Hepatocyte (in vitro differentiated cells): ENCODE results near the gene JDP2. TPM values are rescaled to one million over a fixed set of nuclear protein-coding genes. Genes with fewer than 3 reads are reported as not detected.

ENCODE experiments used
- DNase-seq: peaks from one replicate; pipeline ENCODE4 v3.0.0-alpha.2; 2016; ENCODE audit warnings: low spot score
- H2AFZ ChIP-seq: fragments of 200-600 bp; sonication (generic); 2 replicates; pipeline ENCODE4 v1.6.0; 2016; ENCODE audit warnings: antibody characterized with exemption, mild to moderate bottlenecking
- H3K27ac ChIP-seq: fragments of 200-600 bp; sonication (generic); 2 replicates; pipeline ENCODE4 v1.5.1; 2016; ENCODE audit warnings: mild to moderate bottlenecking
- H3K27me3 ChIP-seq: fragments of 200-600 bp; sonication (generic); 2 replicates; pipeline ENCODE4 v1.6.1; 2016
- H3K36me3 ChIP-seq: fragments of 200-600 bp; sonication (generic); replicated peaks from 2 replicates; pipeline ENCODE4 v1.5.1; 2016; ENCODE audit warnings: low read depth; ENCODE audit not compliant: insufficient read depth
- H3K4me1 ChIP-seq: fragments of 200-600 bp; sonication (generic); 2 replicates; pipeline ENCODE4 v1.5.1; 2016; ENCODE audit warnings: mild to moderate bottlenecking, moderate library complexity; ENCODE audit not compliant: insufficient read depth
- H3K4me2 ChIP-seq: fragments of 200-600 bp; sonication (generic); 2 replicates; pipeline ENCODE4 v1.6.0; 2016
- H3K4me3 ChIP-seq: fragments of 200-600 bp; sonication (generic); 2 replicates; pipeline ENCODE4 v1.5.1; 2016; ENCODE audit warnings: mild to moderate bottlenecking
- H3K79me2 ChIP-seq: fragments of 200-600 bp; sonication (generic); 2 replicates; pipeline ENCODE4 v1.6.0; 2017; ENCODE audit warnings: mild to moderate bottlenecking
- H3K9me2 ChIP-seq: fragments of 200-600 bp; sonication (generic); replicated peaks from 2 replicates; pipeline ENCODE4 v1.6.0; 2017; ENCODE audit warnings: mild to moderate bottlenecking; ENCODE audit not compliant: insufficient read depth
- H3K9me3 ChIP-seq: fragments of 200-600 bp; sonication (generic); 2 replicates; pipeline ENCODE4 v1.5.1; 2016; ENCODE audit warnings: low read depth, mild to moderate bottlenecking
- H4K20me1 ChIP-seq: fragments of 200-600 bp; sonication (generic); 2 replicates; pipeline ENCODE4 v1.6.0; 2016; ENCODE audit warnings: mild to moderate bottlenecking; ENCODE audit not compliant: insufficient read depth, poor library complexity, severe bottlenecking
- EZH2 ChIP-seq: fragments of 200-600 bp; sonication (generic); IDR thresholded peaks from 2 replicates; pipeline ENCODE4 v1.6.1; 2016; ENCODE audit warnings: antibody characterized with exemption, mild to moderate bottlenecking, borderline replicate concordance
- EZH2phosphoT487 ChIP-seq: fragments of 200-600 bp; sonication (generic); IDR thresholded peaks from one replicate; pipeline ENCODE4 v1.6.1; 2018; ENCODE audit warnings: antibody characterized with exemption, mild to moderate bottlenecking, low read depth, moderate library complexity; ENCODE audit not compliant: unreplicated experiment, severe bottlenecking
- WGBS: methylation state at CpG from one replicate; pipeline ENCODE4 v1.1.6; 2016; ENCODE audit warnings: low lambda C conversion rate; ENCODE audit errors: missing lambda C conversion rate; 5-methylcytosine and 5-hydroxymethylcytosine counted together
- polyA plus RNA-seq: library from polyadenylated mRNA; unstranded; fragments of >200 nt; fragmentation: Nextera tagmentation; extraction: Ambion mirVana; gene quantifications from 2 replicates; pipeline ENCODE4 v1.2.1, GENCODE V29; 2016
- total RNA-seq: library from RNA; depleted of rRNA; stranded (reverse); fragments of >200 nt; gene quantifications from 2 replicates; pipeline ENCODE4 v1.2.3, GENCODE V29; 2014
- TF ChIP-seq, protein P1 (sequence below): fragments of 200-600 bp; sonication (generic); IDR thresholded peaks from 2 replicates; pipeline ENCODE4 v1.5.1; 2016; ENCODE audit warnings: antibody characterized with exemption, mild to moderate bottlenecking; ENCODE audit not compliant: poor library complexity

Gene JDP2
- total and polyA plus RNA-seq, 2 experiments from 2014 or later = 68.9 to 85.4 TPM

DNA sequence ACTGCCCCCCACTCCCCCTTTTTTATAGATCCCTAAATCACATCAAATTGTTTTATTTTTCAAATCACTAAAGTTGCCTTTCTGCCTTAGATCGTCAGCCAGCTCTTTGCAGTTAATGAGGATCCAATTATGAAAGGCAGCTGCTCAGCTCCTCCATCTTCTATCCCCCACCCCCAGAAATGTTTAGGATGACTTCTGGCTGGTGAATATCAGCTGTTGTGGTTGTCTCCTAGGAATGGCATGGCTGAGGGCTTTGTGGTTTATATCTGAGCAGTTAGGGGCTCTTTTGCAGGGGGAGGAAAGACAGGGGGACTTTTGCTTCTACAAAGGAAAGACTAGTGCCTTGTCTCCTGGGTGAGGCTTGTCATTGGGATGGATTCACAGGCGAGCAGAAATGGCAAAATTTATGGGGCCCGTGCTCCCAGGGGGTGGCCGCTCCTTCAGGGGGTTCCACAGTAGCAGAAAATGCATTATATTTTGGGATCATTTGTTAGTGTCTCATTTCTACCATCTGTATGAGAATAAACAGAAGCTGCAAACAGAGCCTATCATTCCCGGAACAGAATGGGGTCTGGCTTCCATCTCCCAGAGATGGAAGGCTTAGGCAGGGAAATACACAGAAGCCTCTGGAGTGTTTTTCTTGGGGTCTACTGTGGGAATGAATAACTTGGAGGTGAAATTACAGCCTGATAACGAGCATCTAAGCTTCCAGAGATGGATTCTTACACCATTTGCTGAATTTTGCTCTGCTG lies 6.5 kb downstream of the JDP2 start:
- Histone ChIP-seq H3K36me3 (no peaks in the 10 kb centered on the region), H3K4me3 (no peak overlapping the region), H3K27ac (peak overlapping the region; percentile 64), H3K4me1 (peaks cover 40% of the 10 kb centered on the region), H3K79me2 (peaks cover 84% of the 10 kb centered on the region), H3K9me3 (no peaks in the 10 kb centered on the region), H3K9me2 (no peaks in the 10 kb centered on the region), H4K20me1 (peaks cover 67% of the 10 kb centered on the region), H3K4me2 (peak overlapping the region; percentile 38), H3K27me3 (no peaks in the 10 kb centered on the region), H2AFZ (no peak overlapping the region)
- TF ChIP-seq EZH2phosphoT487 (no peak), EZH2 (no peak)
- TF ChIP-seq, protein P1, sequence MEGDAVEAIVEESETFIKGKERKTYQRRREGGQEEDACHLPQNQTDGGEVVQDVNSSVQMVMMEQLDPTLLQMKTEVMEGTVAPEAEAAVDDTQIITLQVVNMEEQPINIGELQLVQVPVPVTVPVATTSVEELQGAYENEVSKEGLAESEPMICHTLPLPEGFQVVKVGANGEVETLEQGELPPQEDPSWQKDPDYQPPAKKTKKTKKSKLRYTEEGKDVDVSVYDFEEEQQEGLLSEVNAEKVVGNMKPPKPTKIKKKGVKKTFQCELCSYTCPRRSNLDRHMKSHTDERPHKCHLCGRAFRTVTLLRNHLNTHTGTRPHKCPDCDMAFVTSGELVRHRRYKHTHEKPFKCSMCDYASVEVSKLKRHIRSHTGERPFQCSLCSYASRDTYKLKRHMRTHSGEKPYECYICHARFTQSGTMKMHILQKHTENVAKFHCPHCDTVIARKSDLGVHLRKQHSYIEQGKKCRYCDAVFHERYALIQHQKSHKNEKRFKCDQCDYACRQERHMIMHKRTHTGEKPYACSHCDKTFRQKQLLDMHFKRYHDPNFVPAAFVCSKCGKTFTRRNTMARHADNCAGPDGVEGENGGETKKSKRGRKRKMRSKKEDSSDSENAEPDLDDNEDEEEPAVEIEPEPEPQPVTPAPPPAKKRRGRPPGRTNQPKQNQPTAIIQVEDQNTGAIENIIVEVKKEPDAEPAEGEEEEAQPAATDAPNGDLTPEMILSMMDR = no peak
- WGBS = 55% methylated on average over 6 of the region's 6 CpGs
- DNase-seq = no peak

DNA sequence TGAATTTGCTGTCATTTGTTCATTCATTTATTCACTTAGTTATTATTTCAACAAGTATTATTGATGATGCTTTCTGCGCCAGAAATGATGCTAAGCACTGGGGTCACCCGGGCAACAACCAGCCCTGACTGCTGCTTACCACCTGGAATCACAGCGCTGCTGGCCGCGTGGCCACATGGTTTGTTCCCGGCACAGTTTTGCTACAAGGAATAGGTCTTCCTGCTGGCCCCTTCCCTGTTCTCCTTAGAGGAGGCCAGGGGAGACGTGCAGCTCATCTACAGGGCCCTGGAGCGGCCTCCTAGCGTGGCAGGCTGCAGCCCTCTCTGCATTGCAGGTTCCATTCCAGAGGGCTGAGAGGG lies 7.0 kb downstream of the JDP2 start:
- Histone ChIP-seq H3K4me1 (peaks cover 35% of the 10 kb centered on the region), H3K27ac (peak overlapping the region; percentile 64), H3K9me3 (no peaks in the 10 kb centered on the region), H3K9me2 (no peaks in the 10 kb centered on the region), H3K4me3 (no peak overlapping the region), H3K36me3 (no peaks in the 10 kb centered on the region), H2AFZ (no peak overlapping the region), H4K20me1 (peaks cover 67% of the 10 kb centered on the region), H3K4me2 (peak overlapping the region; percentile 11), H3K79me2 (peaks cover 78% of the 10 kb centered on the region), H3K27me3 (no peaks in the 10 kb centered on the region)
- WGBS = 65% methylated on average over 9 of the region's 9 CpGs
- DNase-seq = no peak
- TF ChIP-seq EZH2 (no peak), EZH2phosphoT487 (no peak)
- TF ChIP-seq, protein P1 = no peak

DNA sequence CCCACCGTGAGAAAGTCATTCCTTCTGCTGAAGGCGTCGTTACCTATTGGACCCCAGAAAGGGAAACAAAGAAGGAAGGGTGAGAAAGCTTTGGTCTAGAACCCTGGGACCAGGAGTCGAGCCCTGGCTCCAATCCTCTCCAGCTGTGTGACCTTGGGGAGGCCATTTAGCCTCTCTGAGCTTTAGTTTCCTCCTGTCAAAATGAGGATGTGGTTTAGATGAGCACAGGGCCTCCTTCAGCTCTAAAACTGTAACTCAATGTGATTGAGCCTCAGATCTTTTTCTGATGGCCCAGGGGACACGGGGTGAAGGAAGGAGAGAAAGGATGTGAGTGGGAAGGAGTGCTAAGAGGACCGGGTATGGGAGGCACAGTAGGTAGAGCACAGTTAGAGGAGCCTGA lies 7.7 kb downstream of the JDP2 start:
- Histone ChIP-seq H3K79me2 (peaks cover 76% of the 10 kb centered on the region), H3K36me3 (peaks cover 4% of the 10 kb centered on the region), H3K27ac (no peak overlapping the region), H3K27me3 (no peaks in the 10 kb centered on the region), H3K4me3 (no peak overlapping the region), H3K4me1 (peaks cover 29% of the 10 kb centered on the region), H2AFZ (no peak overlapping the region), H3K9me3 (no peaks in the 10 kb centered on the region), H4K20me1 (peaks cover 67% of the 10 kb centered on the region), H3K9me2 (no peaks in the 10 kb centered on the region), H3K4me2 (no peak overlapping the region)
- DNase-seq = no peak
- TF ChIP-seq EZH2phosphoT487 = no peak
- TF ChIP-seq EZH2 = no peak
- TF ChIP-seq, protein P1 = no peak
- WGBS = 95% methylated on average over 6 of the region's 6 CpGs
